HepG2 (cell line): Measurements from ENCODE around the gene BST2. TPM values are rescaled to one million over a fixed set of nuclear protein-coding genes. Genes with fewer than 3 reads are reported as not detected.

Source experiments
- polyA plus RNA-seq, 8 experiments: library from polyadenylated mRNA; depleted of rRNA in 3 of 8; stranded (reverse) in 7 of 8; unstranded in 1 of 8; fragments of >200 nt; fragmentation: Illumina TruSeq in 4 of 8; extraction: Trizol in 4 of 8; gene quantifications; 2 replicates each; pipeline versions ENCODE4 v1.2.1 to v1.2.3, GENCODE V29; 2011 to 2016; ENCODE audit warnings: low read depth in 4 of 8, missing spikeins in 1 of 8, mixed read lengths in 1 of 8; ENCODE audit not compliant: insufficient read depth in 1 of 8
- total RNA-seq, 5 experiments: library from RNA; depleted of rRNA; stranded (reverse); fragments of >200 nt; fragmentation: Illumina TruSeq; extraction: Trizol; gene quantifications; 2 replicates each; pipeline ENCODE4 v1.2.3, GENCODE V29; 2016; ENCODE audit warnings: low read depth in 1 of 5

Gene BST2
- total and polyA plus RNA-seq, 2 of the 13 experiments (the other 11 are each of a cell fraction or from before 2014, with no cell fraction given): 58.8 to 93.8 TPM

Other genes starting within 250 kb of the BST2 start
- gene USE1, start 190.3 kb downstream of the BST2 start, total RNA-seq (2016; rRNA removed; fragmentation: Illumina TruSeq; extraction: Trizol): 9.9 and 10.3 TPM in 2 replicates
- gene USE1, start 190.3 kb downstream of the BST2 start, polyA plus RNA-seq (2011; rRNA removed): 16.3 and 17.6 TPM in 2 replicates
- 10.6 and 13.6 TPM in 2 replicates for gene OCEL1, start 179.4 kb downstream of the BST2 start, total RNA-seq (2016; rRNA removed; fragmentation: Illumina TruSeq; extraction: Trizol)
- 17.2 and 19.8 TPM in 2 replicates for gene OCEL1, start 179.4 kb downstream of the BST2 start, polyA plus RNA-seq (2011; rRNA removed)
- 54.1 and 72.4 TPM in 2 replicates for gene NR2F6, start 159.7 kb downstream of the BST2 start, total RNA-seq (2016; rRNA removed; fragmentation: Illumina TruSeq; extraction: Trizol)
- 30.9 and 38.5 TPM in 2 replicates for gene NR2F6, start 159.7 kb downstream of the BST2 start, polyA plus RNA-seq (2011; rRNA removed)
- 0.13 and 0.15 TPM in 2 replicates for gene USHBP1, start 140.9 kb downstream of the BST2 start, total RNA-seq (2016; rRNA removed; fragmentation: Illumina TruSeq; extraction: Trizol)
- 1.5 and 1.9 TPM in 2 replicates for gene USHBP1, start 140.9 kb downstream of the BST2 start, polyA plus RNA-seq (2011; rRNA removed)
- gene BABAM1, start 138.2 kb downstream of the BST2 start, total RNA-seq (2016; rRNA removed; fragmentation: Illumina TruSeq; extraction: Trizol): 62.2 and 70.0 TPM in 2 replicates
- gene BABAM1, start 138.2 kb downstream of the BST2 start, polyA plus RNA-seq (2011; rRNA removed): 74.5 and 82.0 TPM in 2 replicates
- gene ANKLE1, start 123.7 kb downstream of the BST2 start, total RNA-seq (2016; rRNA removed; fragmentation: Illumina TruSeq; extraction: Trizol): 0.22 and 0.69 TPM in 2 replicates
- 1.5 TPM in 2 replicates for gene ANKLE1, start 123.7 kb downstream of the BST2 start, polyA plus RNA-seq (2011; rRNA removed)
- gene ABHD8, start 102.2 kb downstream of the BST2 start, total RNA-seq (2016; rRNA removed; fragmentation: Illumina TruSeq; extraction: Trizol): 5.6 and 7.2 TPM in 2 replicates
- 6.3 and 9.9 TPM in 2 replicates for gene ABHD8, start 102.2 kb downstream of the BST2 start, polyA plus RNA-seq (2011; rRNA removed)
- gene MRPL34, start 99.8 kb downstream of the BST2 start, total RNA-seq (2016; rRNA removed; fragmentation: Illumina TruSeq; extraction: Trizol): 77.3 and 93.6 TPM in 2 replicates
- gene MRPL34, start 99.8 kb downstream of the BST2 start, polyA plus RNA-seq (2011; rRNA removed): 67.7 and 74.0 TPM in 2 replicates
- 17.5 and 24.5 TPM in 2 replicates for gene DDA1, start 96.1 kb downstream of the BST2 start, total RNA-seq (2016; rRNA removed; fragmentation: Illumina TruSeq; extraction: Trizol)
- gene DDA1, start 96.1 kb downstream of the BST2 start, polyA plus RNA-seq (2011; rRNA removed): 26.0 and 26.6 TPM in 2 replicates
- 0.79 and 1.8 TPM in 2 replicates for gene ANO8, start 70.8 kb downstream of the BST2 start, total RNA-seq (2016; rRNA removed; fragmentation: Illumina TruSeq; extraction: Trizol)
- 3.5 and 5.1 TPM in 2 replicates for gene ANO8, start 70.8 kb downstream of the BST2 start, polyA plus RNA-seq (2011; rRNA removed)
- gene GTPBP3, start 68.1 kb downstream of the BST2 start, total RNA-seq (2016; rRNA removed; fragmentation: Illumina TruSeq; extraction: Trizol): 21.9 and 30.0 TPM in 2 replicates
- gene GTPBP3, start 68.1 kb downstream of the BST2 start, polyA plus RNA-seq (2011; rRNA removed): 17.5 and 19.4 TPM in 2 replicates
- not detected in 2 replicates for gene PLVAP, start 28.3 kb downstream of the BST2 start, total RNA-seq (2016; rRNA removed; fragmentation: Illumina TruSeq; extraction: Trizol)
- gene PLVAP, start 28.3 kb downstream of the BST2 start, polyA plus RNA-seq (2011; rRNA removed): 0.26 TPM in 1 of 2 replicates, not detected in the other
- 0.13 TPM in 1 of 2 replicates, not detected in the other for gene CCDC194, start 11.4 kb downstream of the BST2 start, total RNA-seq (2016; rRNA removed; fragmentation: Illumina TruSeq; extraction: Trizol)
- gene CCDC194, start 11.4 kb downstream of the BST2 start, polyA plus RNA-seq (2011; rRNA removed): 0.21 and 0.35 TPM in 2 replicates
- 31.8 and 36.1 TPM in 2 replicates for gene MVB12A, start 14.4 kb upstream of the BST2 start, total RNA-seq (2016; rRNA removed; fragmentation: Illumina TruSeq; extraction: Trizol)
- gene MVB12A, start 14.4 kb upstream of the BST2 start, polyA plus RNA-seq (2011; rRNA removed): 35.7 and 37.3 TPM in 2 replicates
- 0.55 and 0.77 TPM in 2 replicates for gene TMEM221, start 43.0 kb upstream of the BST2 start, total RNA-seq (2016; rRNA removed; fragmentation: Illumina TruSeq; extraction: Trizol)
- 0.27 and 0.33 TPM in 2 replicates for gene TMEM221, start 43.0 kb upstream of the BST2 start, polyA plus RNA-seq (2011; rRNA removed)
- not detected in 2 replicates for gene NXNL1, start 55.3 kb upstream of the BST2 start, total RNA-seq (2016; rRNA removed; fragmentation: Illumina TruSeq; extraction: Trizol)
- not detected in 2 replicates for gene NXNL1, start 55.3 kb upstream of the BST2 start, polyA plus RNA-seq (2011; rRNA removed)
- gene SLC27A1, start 64.9 kb upstream of the BST2 start, total RNA-seq (2016; rRNA removed; fragmentation: Illumina TruSeq; extraction: Trizol): 1.7 and 4.1 TPM in 2 replicates
- 8.7 and 8.8 TPM in 2 replicates for gene SLC27A1, start 64.9 kb upstream of the BST2 start, polyA plus RNA-seq (2011; rRNA removed)
- 33.8 and 36.7 TPM in 2 replicates for gene PGLS, start 106.0 kb upstream of the BST2 start, total RNA-seq (2016; rRNA removed; fragmentation: Illumina TruSeq; extraction: Trizol)
- 43.8 and 49.1 TPM in 2 replicates for gene PGLS, start 106.0 kb upstream of the BST2 start, polyA plus RNA-seq (2011; rRNA removed)
- gene COLGALT1, start 150.0 kb upstream of the BST2 start, total RNA-seq (2016; rRNA removed; fragmentation: Illumina TruSeq; extraction: Trizol): 33.3 and 58.0 TPM in 2 replicates
- 196 and 211 TPM in 2 replicates for gene COLGALT1, start 150.0 kb upstream of the BST2 start, polyA plus RNA-seq (2011; rRNA removed)